ENCODE measurements around the gene CUL1.

The CUL1 gene

GRCh38 chr7:148718431-148718830 lies 19.7 kb downstream of the CUL1 start:
- no peak for DNase-seq (ENCODE audit: low read depth)

- no peak for DNase-seq (ENCODE audit: low read depth)
Observed at GRCh38 chr7:148719753-148720152, 21.1 kb downstream of the CUL1 start.

GRCh38 chr7:148720472-148720871 lies 21.8 kb downstream of the CUL1 start:
- DNase-seq (ENCODE audit: low read depth), result no peak

GRCh38 chr7:148721390-148721789 lies 22.7 kb downstream of the CUL1 start:
- no peak for DNase-seq (ENCODE audit: low read depth)

GRCh38 chr7:148722340-148723165 lies 23.9 kb downstream of the CUL1 start:
- DNase-seq (ENCODE audit: low read depth), result no peak

GRCh38 chr7:148723166-148723559 lies 24.5 kb downstream of the CUL1 start:
- DNase-seq (ENCODE audit: low read depth), result no peak

GRCh38 chr7:148723846-148724245 lies 25.1 kb downstream of the CUL1 start:
- no peak for DNase-seq (ENCODE audit: low read depth)

GRCh38 chr7:148726385-148726784 lies 27.7 kb downstream of the CUL1 start:
- DNase-seq (ENCODE audit: low read depth), result no peak

GRCh38 chr7:148727501-148728278 lies 29.0 kb downstream of the CUL1 start:
- no peak for DNase-seq (ENCODE audit: low read depth)

- no peak for DNase-seq (ENCODE audit: low read depth)
Observed at GRCh38 chr7:148729984-148730733, 31.5 kb downstream of the CUL1 start.

- no peak for DNase-seq (ENCODE audit: low read depth)
Observed at GRCh38 chr7:148732862-148733261, 34.2 kb downstream of the CUL1 start.

GRCh38 chr7:148733496-148733895 lies 34.8 kb downstream of the CUL1 start:
- DNase-seq (ENCODE audit: low read depth), result no peak

GRCh38 chr7:148735141-148735540 lies 36.4 kb downstream of the CUL1 start:
- no peak for DNase-seq (ENCODE audit: low read depth)

GRCh38 chr7:148735967-148736366 lies 37.3 kb downstream of the CUL1 start:
- DNase-seq (ENCODE audit: low read depth), result no peak

- no peak for DNase-seq (ENCODE audit: low read depth)
Observed at GRCh38 chr7:148738737-148739535, 40.2 kb downstream of the CUL1 start.

- no peak for DNase-seq (ENCODE audit: low read depth)
Observed at GRCh38 chr7:148746135-148746534, 47.4 kb downstream of the CUL1 start.

GRCh38 chr7:148747274-148747673 lies 48.6 kb downstream of the CUL1 start:
- DNase-seq (ENCODE audit: low read depth), result no peak

- DNase-seq (ENCODE audit: low read depth), result no peak
Observed at GRCh38 chr7:148750442-148751355, 52.0 kb downstream of the CUL1 start.

- no peak for DNase-seq (ENCODE audit: low read depth)
Observed at GRCh38 chr7:148753224-148753623, 54.5 kb downstream of the CUL1 start.

GRCh38 chr7:148754912-148755311 lies 56.2 kb downstream of the CUL1 start:
- no peak for DNase-seq (ENCODE audit: low read depth)
